ENCODE results near the gene PCDHA7.
"Not testable (repeated sequence)": the region's sequence is repeated elsewhere in the genome, so short reads cannot be mapped to it uniquely, and the experiment has no call there.

Gene PCDHA7

GRCh38 chr5:140823475-140823874 lies 10.6 kb upstream of the PCDHA7 start:
- no peak for DNase-seq

GRCh38 chr5:140827704-140828361 lies 6.2 kb upstream of the PCDHA7 start, which contains the start of gene PCDHA6:
Gene PCDHA6, plus strand, starts transcription at chr5:140827960. Its CDS starts 132 bp downstream, at chr5:140828092.
- no peak for DNase-seq

GRCh38 chr5:140828362-140828737 lies 5.7 kb upstream of the PCDHA7 start:
- no peak for DNase-seq

GRCh38 chr5:140829511-140830501 lies 4.3 kb upstream of the PCDHA7 start:
- not testable (repeated sequence) for DNase-seq

GRCh38 chr5:140834439-140835008 lies 455 bp downstream of the PCDHA7 start:
- DNase-seq, result not testable (repeated sequence)

GRCh38 chr5:140835622-140836510 lies 1.8 kb downstream of the PCDHA7 start:
- no peak for DNase-seq

GRCh38 chr5:140840978-140841962 lies 7.2 kb downstream of the PCDHA7 start, which contains the start of gene PCDHA8:
Gene PCDHA8, plus strand, starts transcription at chr5:140841187. Its CDS starts 135 bp downstream, at chr5:140841322.
- peak; percentile 34 for DNase-seq

- DNase-seq, result no peak
These were observed 9.0 kb downstream of the PCDHA7 start for GRCh38 chr5:140842798-140843733.

- not testable (repeated sequence) for DNase-seq
These were observed 14.4 kb downstream of the PCDHA7 start, which contains the start of gene PCDHA9 for GRCh38 chr5:140848139-140849102. Gene PCDHA9, plus strand, starts transcription at chr5:140848382. Its CDS starts 114 bp downstream, at chr5:140848496.

GRCh38 chr5:140849831-140850634 lies 16.0 kb downstream of the PCDHA7 start:
- DNase-seq, result not testable (repeated sequence)

GRCh38 chr5:140855772-140856674 lies 22.0 kb downstream of the PCDHA7 start, which contains the start of gene PCDHA10:
Gene PCDHA10, plus strand, starts transcription at chr5:140855897. Its CDS starts 152 bp downstream, at chr5:140856049.
- no peak for DNase-seq

GRCh38 chr5:140857177-140857986 lies 23.3 kb downstream of the PCDHA7 start:
- DNase-seq, result no peak

- DNase-seq, result no peak
These were observed 23.8 kb downstream of the PCDHA7 start for GRCh38 chr5:140857987-140858240.

- no peak for DNase-seq
These were observed 28.6 kb downstream of the PCDHA7 start for GRCh38 chr5:140862441-140863295.

Measured in MV-4-11 (cell line).